Germinal center (tissue), 1 donor: ENCODE data around the gene GPN2.
A peak's percentile ranks its signal among the peaks of the same experiment; 100 is the strongest.
"Not testable (repeated sequence)": the region's sequence is repeated elsewhere in the genome, so short reads cannot be mapped to it uniquely, and the experiment has no call there.

Experiments
- DNase-seq: peaks from one replicate; pipeline ENCODE4 v3.0.0; 2012; ENCODE audit warnings: mixed read lengths, low spot score

The GPN2 gene

GRCh38 chr1:26857473-26858060 lies 32.5 kb downstream of the GPN2 start:
- no peak for DNase-seq

GRCh38 chr1:26856604-26857469 lies 33.2 kb downstream of the GPN2 start:
- no peak for DNase-seq

- no peak for DNase-seq
Measured at GRCh38 chr1:26856181-26856580, 33.9 kb downstream of the GPN2 start.

GRCh38 chr1:26855636-26856035 lies 34.4 kb downstream of the GPN2 start:
- no peak for DNase-seq

GRCh38 chr1:26854906-26855305 lies 35.2 kb downstream of the GPN2 start:
- DNase-seq: no peak

DNA sequence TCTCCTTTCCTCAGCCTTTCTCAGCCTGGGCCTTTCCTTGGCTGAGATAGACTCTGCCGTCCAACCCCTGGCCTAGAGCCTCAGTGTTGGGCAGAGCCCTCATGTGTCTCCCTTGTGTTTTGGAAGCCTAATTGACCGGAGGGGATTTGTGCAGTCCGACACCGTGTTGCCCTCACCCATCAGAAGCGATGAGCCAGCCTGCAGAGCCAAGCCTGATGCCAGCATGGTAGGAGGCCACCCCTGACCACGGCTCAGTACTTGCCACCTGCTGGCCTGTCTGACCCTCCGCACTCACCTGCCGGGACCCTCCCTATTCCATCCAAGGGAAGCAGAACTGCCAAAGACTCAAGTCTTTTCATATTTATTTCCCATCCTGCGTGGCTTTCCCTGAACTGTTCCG lies 36.5 kb downstream of the GPN2 start:
- no peak for DNase-seq

DNA sequence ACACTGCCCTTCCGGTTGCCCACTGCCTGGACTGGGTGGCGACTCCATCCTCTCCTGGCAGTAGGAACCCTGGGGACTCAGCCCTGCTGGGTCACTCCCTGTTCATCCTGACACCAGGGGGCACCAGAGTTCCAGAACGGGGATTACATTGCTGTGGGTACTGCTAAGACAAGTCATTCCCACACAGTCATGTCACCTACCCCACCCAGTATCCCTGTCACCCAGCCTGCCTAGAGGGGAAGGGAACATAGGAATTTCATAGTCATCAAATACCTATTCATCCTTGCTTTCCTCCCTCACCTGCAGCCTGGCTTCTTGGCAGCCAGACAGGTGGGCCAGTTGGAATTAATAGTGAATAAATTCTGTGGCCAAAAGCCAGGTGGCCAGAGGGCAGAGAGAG lies 36.9 kb downstream of the GPN2 start:
- peak; percentile 85 for DNase-seq

- DNase-seq: no peak
Measured at GRCh38 chr1:26852701-26853100, 37.4 kb downstream of the GPN2 start.

DNA sequence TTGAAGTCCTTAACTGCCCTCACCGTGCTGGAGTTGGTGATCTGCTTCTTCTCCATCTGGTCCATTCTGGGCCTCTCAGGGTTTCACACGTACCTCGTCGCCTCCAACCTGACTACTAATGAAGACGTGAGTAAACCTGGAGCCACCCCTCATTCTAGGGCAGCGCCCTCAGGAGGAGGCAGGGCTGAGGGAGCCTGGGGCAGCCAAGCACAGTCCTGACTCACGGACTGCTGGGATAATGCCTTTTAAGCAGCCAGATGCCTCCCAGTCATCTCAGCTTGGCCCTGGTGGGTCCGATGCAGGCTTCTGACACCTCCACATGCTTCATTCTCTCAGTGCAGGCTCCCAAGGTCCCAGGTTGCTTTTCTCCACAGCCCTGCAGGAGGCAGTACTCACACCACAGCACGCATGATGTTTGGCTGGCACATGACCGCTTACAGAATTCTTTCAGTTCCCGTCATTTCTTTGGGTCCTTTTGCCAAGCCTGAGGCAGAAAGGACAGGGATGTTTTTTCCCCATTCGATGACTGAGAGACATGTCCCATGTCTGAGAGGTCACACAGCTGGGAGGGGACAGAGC lies 38.9 kb downstream of the GPN2 start:
- no peak for DNase-seq

DNA sequence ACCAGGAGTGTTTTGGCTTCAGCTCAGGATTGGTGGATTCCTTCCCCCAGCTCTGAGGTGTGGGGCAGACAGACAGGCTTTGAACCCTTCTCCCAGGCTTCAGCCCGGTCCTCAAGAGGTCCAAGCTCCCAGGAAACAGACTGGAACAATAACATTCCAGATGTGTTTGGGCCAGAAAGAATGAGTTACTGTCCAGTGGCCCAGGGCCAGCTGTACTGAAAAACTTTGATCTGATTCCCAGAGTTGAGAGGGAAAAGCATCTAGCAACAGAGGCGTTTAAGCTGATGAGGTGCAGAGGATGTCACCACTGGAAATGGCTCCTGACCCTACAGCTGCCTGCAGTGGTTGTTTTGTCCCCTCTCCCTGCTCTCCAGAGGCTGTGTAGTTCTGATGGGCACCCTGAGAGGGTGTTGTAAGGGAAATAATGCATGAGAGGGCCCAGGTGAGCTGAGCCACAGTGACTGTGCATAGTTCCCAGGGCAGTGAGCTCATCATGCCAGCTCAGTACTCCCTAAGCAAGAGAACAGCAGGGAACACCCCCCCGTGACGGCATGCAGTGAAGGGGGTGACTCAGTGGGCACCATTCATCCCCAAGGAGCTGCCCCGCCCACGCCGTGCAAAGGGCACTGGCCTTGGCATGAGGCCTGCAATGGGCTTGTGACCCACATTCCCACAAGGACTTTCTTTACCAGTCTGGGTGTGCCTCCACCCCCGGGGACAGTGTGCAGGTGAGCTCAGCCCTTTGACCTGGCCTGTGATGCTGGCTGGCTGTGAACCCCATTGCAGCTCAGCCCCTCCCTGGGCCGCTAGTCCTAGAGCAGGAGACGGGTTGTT lies 40.9 kb downstream of the GPN2 start:
- DNase-seq: no peak

DNA sequence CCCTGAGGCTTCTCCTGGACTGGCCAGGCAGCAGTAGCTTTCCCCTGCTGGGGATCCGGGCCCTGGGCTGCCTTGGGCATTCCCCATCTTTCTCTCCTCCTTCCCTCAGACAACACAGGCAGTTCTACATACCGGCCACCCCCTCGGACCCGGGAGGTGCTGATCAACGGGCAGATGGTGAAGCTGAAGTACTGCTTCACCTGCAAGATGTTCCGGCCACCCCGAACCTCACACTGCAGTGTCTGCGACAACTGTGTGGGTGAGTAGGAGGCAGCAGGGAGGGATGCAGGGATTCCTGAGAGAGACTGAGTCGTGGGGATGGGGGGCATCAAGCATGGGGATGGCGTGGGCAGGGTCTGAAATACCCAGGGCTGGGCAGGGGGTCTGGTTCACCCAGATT lies 41.6 kb downstream of the GPN2 start:
- no peak for DNase-seq

DNA sequence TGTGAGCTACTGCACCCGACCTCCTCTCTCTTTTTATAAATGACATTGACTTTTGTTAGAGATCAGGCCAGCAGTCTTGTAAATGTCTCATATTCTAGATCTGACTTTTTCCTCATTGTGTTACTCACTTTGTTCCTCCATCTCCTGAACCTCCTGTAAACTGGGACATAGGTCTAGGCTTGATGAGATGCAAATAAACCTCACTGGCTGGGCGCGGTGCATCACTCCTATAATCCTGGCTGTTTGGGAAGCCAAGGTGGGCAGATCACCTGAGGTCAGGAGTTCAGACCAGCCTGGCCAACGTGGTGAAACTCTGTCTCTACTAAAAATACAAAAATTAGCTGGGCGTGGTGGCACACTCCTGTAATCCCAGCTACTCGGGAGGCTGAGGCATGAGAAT lies 42.3 kb downstream of the GPN2 start:
- not testable (repeated sequence) for DNase-seq

- DNase-seq: no peak
Measured at GRCh38 chr1:26844424-26845196, 45.5 kb downstream of the GPN2 start.

- no peak for DNase-seq
Measured at GRCh38 chr1:26839779-26840178, 50.3 kb downstream of the GPN2 start.

- no peak for DNase-seq
Measured at GRCh38 chr1:26839339-26839722, 50.8 kb downstream of the GPN2 start.

DNA sequence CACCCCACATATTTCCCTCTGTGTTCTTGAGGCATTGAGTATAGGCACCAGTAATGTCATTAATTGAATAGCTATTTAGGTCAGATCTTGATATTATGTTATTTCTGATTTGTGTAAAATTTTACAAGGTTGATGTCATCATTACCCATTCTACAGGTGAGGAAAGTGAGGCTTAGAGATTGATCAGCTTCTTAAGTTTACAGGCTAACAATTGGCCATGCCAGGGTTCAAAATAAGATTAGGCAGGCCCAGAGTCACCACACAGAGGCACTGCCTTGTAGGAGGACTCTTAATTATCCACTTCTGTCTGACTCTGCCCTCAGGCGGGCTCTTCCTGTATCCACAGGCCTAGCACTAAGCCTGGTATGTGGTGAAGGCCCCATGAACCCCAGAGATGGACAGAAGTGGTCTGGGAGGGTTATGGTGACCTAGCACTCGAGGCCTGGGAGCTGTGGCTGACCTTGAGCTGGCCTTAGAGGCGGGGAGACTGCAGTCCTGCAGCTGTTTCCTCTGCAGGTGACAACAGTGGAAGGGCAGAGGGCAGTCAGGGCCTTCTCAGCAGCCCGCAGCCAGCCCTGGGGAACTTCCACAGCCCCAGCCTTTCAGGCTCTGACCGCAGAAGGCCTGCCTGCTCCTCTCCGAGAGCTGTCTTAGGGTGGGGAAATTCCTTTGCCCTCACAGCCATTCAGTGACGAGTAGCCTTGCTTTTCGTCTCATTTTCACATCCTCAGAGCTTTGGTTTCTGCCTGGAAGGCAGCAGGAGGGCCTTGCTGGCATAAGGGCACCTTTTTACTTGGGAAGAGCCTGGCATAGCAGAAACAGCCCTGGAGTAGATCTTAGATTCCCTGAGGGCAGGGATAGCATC lies 51.4 kb downstream of the GPN2 start:
- DNase-seq: no peak

DNA sequence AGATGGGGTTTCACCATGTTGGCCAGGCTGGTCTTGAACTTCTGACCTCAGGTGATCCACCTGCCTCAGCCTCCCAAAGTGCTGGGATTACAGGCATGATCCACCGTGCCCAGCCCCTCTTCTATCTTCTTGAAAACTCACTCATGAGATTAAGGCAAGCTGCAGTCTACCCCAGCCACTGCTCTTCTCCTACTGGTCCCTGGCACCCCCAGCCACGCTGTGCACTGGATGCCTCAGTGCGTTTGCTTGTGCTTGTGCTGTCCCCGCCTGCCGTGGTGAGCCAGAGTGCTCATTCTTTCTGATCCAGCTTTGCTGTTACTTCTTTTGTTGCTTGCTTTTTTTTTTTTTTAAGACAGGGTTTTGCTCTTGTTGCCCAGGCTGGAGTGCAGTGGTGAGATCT lies 52.4 kb downstream of the GPN2 start:
- DNase-seq: not testable (repeated sequence)

DNA sequence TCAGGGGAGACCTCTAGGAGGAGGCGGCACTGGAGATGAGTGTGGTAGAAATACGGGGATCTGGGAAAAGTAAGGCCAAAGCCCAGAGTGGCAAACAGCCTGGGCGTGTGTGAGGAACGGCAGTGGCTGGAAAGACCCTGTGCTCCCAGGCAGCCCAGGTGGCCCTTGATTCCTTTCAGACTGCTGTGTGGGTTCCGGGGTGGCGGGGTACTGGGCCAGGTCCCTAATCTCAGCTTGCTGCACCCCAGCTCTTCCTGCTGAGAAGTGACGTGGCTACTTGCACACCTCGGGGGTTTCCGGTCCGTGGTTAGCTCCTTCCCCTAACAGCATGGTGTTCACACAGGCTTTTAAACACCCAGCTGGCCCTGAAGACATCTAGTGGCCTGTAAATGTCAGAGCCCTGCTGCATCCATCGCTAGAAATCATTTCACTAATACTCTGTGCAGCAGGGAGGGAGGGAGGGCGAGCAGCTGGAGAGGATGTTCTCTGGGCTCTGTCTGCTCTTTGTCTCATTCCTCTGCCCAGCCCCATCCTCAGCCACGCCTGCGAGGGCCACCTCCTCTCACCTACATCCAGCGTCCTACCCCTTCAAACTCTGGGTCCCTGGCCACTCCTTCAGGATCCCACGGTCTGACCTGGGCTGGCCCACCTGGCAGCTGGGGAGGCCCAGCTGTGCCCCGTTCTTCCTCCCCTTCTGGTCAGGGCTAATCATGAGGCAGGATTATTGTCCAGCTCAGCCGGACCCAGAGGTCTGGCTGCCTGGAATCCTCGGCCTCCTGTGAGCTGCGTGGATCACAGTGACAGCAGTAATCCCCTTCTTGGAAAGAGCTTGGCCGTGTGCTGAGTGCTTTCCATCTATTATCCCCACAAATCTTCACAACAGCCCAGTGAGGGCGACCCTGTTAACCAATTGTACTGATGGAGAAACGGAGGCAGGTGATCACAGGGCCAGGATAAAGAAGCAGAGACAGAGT lies 56.4 kb downstream of the GPN2 start:
- DNase-seq: peak; percentile 90

GRCh38 chr1:26832249-26832960 lies 57.7 kb downstream of the GPN2 start:
- DNase-seq: no peak
